ENCODE results near the gene PROS1.

Gene PROS1

DNA sequence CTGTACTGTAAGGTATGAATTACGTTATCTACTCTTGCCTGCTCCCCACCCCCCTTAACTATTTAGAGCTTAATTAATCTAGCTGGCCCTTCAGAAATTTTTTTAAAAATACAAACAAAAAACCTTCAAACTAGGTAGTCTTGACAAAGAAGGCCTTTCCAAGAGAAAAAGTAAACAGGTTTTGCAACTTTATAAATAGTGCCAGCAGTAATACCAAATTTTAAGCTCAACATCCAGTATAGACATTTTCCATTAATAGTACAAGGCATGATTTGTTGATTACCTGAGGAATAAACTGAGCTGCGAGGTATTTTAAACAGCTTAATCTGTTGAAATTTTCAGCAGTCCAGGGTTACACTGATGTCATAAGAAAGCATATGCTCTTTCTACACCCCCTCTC is 34.6 kb upstream of the PROS1 start:
- no peak overlapping the region for H3K4me3 ChIP-seq (ENCODE audit: insufficient read length, low read depth)
- no peaks in the 10 kb centered on the region for H3K4me1 ChIP-seq (ENCODE audit: insufficient read depth, insufficient read length)

DNA sequence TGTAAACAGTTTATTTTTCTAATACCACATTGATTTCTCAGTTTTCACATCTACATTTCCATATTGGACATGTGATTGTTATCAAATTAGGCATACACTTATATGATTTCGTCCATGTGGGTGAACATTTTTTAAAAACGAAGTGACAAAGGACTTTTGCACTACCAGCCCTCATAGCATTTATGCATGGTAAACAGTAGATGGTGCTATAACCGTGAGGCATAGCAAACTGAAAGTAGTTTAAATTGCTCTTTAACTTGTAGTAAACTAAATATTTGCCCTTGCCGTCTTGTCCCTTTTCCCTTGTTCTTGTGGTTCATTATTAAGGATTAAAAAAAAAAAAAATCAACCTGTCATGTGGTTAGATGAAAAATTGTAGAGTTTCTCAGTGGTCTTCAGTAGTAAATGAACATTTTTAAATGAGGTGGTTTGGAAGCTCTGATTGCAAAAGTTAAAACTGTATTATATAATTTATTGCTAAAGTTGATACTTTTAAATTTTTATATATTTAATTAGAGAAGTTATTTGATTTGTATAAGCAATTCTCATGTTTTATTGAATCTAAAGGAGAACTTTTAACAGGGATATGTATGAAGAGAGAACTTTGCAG is 30.7 kb upstream of the PROS1 start:
- no peak overlapping the region for H3K4me3 ChIP-seq (ENCODE audit: insufficient read length, low read depth)
- DNase-seq (ENCODE audit: low read depth, low spot score), result peak; percentile 5
- H3K9ac ChIP-seq (ENCODE audit: insufficient read length, low read depth), result no peak overlapping the region

More for the DNA sequence above, 34.6 kb upstream of the PROS1 start:
- no peaks in the 10 kb centered on the region for H3K9me3 ChIP-seq (ENCODE audit: insufficient read depth, low read length)
- H3K27me3 ChIP-seq (ENCODE audit: insufficient read depth, insufficient read length), result no peaks in the 10 kb centered on the region
- no peak overlapping the region for H3K9ac ChIP-seq (ENCODE audit: insufficient read length, low read depth)
- TF ChIP-seq SUZ12 (IDR thresholded peaks at IDR 0.05; ENCODE audit: extremely low read depth, insufficient read depth, insufficient read length) (no peak), YY1 (IDR thresholded peaks at IDR 0.05; ENCODE audit: insufficient read depth, insufficient read length) (no peak), ZNF274 (IDR thresholded peaks at IDR 0.05; ENCODE audit: low read depth, low read length) (no peak)
- DNase-seq (ENCODE audit: low read depth, low spot score), result no peak
- H3K36me3 ChIP-seq (ENCODE audit: insufficient read depth, insufficient read length, low read length), result peaks cover 6% of the 10 kb centered on the region

DNA sequence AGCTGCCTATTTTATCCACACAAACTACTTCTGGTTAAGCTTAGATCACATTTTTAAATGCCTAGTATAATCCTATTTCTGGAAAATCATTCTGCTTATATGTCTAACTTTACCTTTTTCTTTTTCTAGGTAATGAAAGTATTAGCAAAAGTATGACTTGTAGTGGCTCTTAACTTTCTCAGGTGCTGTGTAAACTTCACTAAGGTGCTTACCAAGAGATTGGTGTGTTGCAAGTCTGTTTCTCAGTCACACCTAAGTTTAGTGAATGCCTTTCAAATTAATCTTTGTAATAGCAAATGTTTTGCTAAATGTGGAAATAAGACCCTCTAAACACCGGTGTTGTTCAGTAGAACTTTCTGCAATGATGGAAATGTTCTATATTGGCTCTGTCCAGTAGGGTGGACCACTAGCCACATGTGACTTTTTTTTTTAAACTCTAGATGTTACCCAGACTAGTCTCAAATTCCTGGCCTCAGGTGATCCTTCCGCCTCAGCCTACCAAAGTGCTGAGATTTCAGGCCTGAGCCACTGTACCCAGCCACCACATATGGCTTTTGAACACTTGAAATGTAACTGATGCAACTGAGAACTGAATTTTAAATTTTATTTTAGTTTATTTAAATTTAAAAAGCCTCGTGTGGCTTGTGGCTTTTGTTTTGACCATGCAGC is 28.3 kb upstream of the PROS1 start:
- no peak for DNase-seq (ENCODE audit: low read depth, low spot score)
- Histone ChIP-seq H3K9ac (ENCODE audit: insufficient read length, low read depth) (no peak overlapping the region), H3K36me3 (ENCODE audit: insufficient read depth, insufficient read length, low read length) (peaks cover 7% of the 10 kb centered on the region), H3K27me3 (ENCODE audit: insufficient read depth, insufficient read length) (no peaks in the 10 kb centered on the region), H3K4me3 (ENCODE audit: insufficient read length, low read depth) (no peak overlapping the region), H3K4me1 (ENCODE audit: insufficient read depth, insufficient read length) (no peaks in the 10 kb centered on the region), H3K9me3 (ENCODE audit: insufficient read depth, low read length) (no peaks in the 10 kb centered on the region)
- no peak for TF ChIP-seq YY1 (IDR thresholded peaks at IDR 0.05; ENCODE audit: insufficient read depth, insufficient read length)
- TF ChIP-seq SUZ12 (IDR thresholded peaks at IDR 0.05; ENCODE audit: extremely low read depth, insufficient read depth, insufficient read length), result no peak
- no peak for TF ChIP-seq ZNF274 (IDR thresholded peaks at IDR 0.05; ENCODE audit: low read depth, low read length)

More for the DNA sequence above, 30.7 kb upstream of the PROS1 start:
- H3K27me3 ChIP-seq (ENCODE audit: insufficient read depth, insufficient read length), result no peaks in the 10 kb centered on the region
- H3K36me3 ChIP-seq (ENCODE audit: insufficient read depth, insufficient read length, low read length), result peaks cover 10% of the 10 kb centered on the region
- H3K9me3 ChIP-seq (ENCODE audit: insufficient read depth, low read length), result no peaks in the 10 kb centered on the region
- no peaks in the 10 kb centered on the region for H3K4me1 ChIP-seq (ENCODE audit: insufficient read depth, insufficient read length)
- TF ChIP-seq ZNF274 (IDR thresholded peaks at IDR 0.05; ENCODE audit: low read depth, low read length), result no peak
- TF ChIP-seq SUZ12 (IDR thresholded peaks at IDR 0.05; ENCODE audit: extremely low read depth, insufficient read depth, insufficient read length), result no peak
- no peak for TF ChIP-seq YY1 (IDR thresholded peaks at IDR 0.05; ENCODE audit: insufficient read depth, insufficient read length)

DNA sequence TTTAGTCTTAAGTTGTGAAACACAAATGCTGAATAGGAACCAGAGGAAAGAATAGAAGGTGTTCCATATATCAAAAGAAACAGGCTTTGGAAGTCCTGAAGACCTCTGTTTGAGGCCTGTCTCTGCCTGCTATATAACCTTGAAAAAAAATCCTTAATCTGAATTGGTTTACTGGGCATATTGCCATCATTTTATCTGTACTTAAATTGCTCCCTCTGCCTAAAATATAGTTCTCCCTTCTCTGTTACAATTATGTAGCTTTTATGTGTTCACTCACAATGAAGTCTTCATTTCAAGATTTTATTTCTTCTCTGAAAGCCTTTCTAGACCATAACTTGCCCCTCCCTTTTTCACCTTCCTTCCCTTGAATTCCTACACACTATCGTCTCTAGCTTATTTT is 27.5 kb upstream of the PROS1 start:
- TF ChIP-seq YY1 (IDR thresholded peaks at IDR 0.05; ENCODE audit: insufficient read depth, insufficient read length), result no peak
- no peak for TF ChIP-seq SUZ12 (IDR thresholded peaks at IDR 0.05; ENCODE audit: extremely low read depth, insufficient read depth, insufficient read length)
- TF ChIP-seq ZNF274 (IDR thresholded peaks at IDR 0.05; ENCODE audit: low read depth, low read length), result no peak
- Histone ChIP-seq H3K36me3 (ENCODE audit: insufficient read depth, insufficient read length, low read length) (peaks cover 12% of the 10 kb centered on the region), H3K27me3 (ENCODE audit: insufficient read depth, insufficient read length) (no peaks in the 10 kb centered on the region), H3K9ac (ENCODE audit: insufficient read length, low read depth) (no peak overlapping the region), H3K4me3 (ENCODE audit: insufficient read length, low read depth) (no peak overlapping the region), H3K4me1 (ENCODE audit: insufficient read depth, insufficient read length) (no peaks in the 10 kb centered on the region), H3K9me3 (ENCODE audit: insufficient read depth, low read length) (no peaks in the 10 kb centered on the region)
- no peak for DNase-seq (ENCODE audit: low read depth, low spot score)

DNA sequence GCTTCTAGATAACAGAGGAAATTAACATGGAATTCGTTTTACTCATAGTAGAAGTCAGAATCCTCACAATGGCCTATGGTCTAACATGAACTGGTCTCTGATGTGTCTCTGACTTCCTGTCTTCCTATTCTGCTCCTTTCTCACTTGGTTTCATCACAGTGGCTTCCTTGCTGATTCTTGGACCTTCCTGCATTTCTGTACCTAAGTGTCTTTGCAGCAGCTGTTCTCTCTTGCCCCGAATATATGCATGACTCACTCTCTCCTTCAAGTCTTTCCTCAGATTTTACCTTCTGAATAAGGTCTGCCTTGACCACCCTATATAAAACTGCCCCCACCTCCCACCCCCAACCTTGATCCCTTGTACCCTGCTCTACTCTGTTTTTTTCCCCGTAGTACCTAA is 20.4 kb upstream of the PROS1 start:
- Histone ChIP-seq H3K9ac (ENCODE audit: insufficient read length, low read depth) (no peak overlapping the region), H3K36me3 (ENCODE audit: insufficient read depth, insufficient read length, low read length) (peaks cover 11% of the 10 kb centered on the region), H3K4me1 (ENCODE audit: insufficient read depth, insufficient read length) (no peaks in the 10 kb centered on the region), H3K27me3 (ENCODE audit: insufficient read depth, insufficient read length) (no peaks in the 10 kb centered on the region), H3K9me3 (ENCODE audit: insufficient read depth, low read length) (no peaks in the 10 kb centered on the region), H3K4me3 (ENCODE audit: insufficient read length, low read depth) (no peak overlapping the region)
- TF ChIP-seq SUZ12 (IDR thresholded peaks at IDR 0.05; ENCODE audit: extremely low read depth, insufficient read depth, insufficient read length) (no peak), ZNF274 (IDR thresholded peaks at IDR 0.05; ENCODE audit: low read depth, low read length) (no peak), YY1 (IDR thresholded peaks at IDR 0.05; ENCODE audit: insufficient read depth, insufficient read length) (no peak)
- DNase-seq (ENCODE audit: low read depth, low spot score), result no peak

DNA sequence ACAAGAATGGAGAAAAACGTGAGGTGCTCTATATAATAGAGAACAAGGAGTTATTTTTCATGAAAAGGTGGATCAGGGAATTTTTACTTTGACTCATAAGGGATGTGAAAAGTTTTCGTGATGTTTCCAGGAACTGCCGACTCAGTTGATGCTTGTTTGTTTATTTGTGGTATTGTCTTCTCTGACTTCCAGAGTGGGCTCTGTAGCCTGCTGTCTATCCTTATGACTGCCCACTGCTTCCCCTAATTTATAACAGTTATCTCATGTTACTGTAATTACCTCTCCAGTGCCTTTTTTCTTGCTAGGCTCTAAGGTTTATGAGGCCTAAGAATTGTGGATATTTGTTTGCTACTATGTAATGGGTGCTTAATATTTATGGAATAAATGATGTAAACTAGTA is 18.5 kb upstream of the PROS1 start:
- Histone ChIP-seq H3K4me3 (ENCODE audit: insufficient read length, low read depth) (no peak overlapping the region), H3K9me3 (ENCODE audit: insufficient read depth, low read length) (no peaks in the 10 kb centered on the region), H3K4me1 (ENCODE audit: insufficient read depth, insufficient read length) (no peaks in the 10 kb centered on the region), H3K27me3 (ENCODE audit: insufficient read depth, insufficient read length) (no peaks in the 10 kb centered on the region), H3K9ac (ENCODE audit: insufficient read length, low read depth) (no peak overlapping the region), H3K36me3 (ENCODE audit: insufficient read depth, insufficient read length, low read length) (peaks cover 11% of the 10 kb centered on the region)
- TF ChIP-seq ZNF274 (IDR thresholded peaks at IDR 0.05; ENCODE audit: low read depth, low read length), result no peak
- no peak for TF ChIP-seq YY1 (IDR thresholded peaks at IDR 0.05; ENCODE audit: insufficient read depth, insufficient read length)
- no peak for TF ChIP-seq SUZ12 (IDR thresholded peaks at IDR 0.05; ENCODE audit: extremely low read depth, insufficient read depth, insufficient read length)
- no peak for DNase-seq (ENCODE audit: low read depth, low spot score)

DNA sequence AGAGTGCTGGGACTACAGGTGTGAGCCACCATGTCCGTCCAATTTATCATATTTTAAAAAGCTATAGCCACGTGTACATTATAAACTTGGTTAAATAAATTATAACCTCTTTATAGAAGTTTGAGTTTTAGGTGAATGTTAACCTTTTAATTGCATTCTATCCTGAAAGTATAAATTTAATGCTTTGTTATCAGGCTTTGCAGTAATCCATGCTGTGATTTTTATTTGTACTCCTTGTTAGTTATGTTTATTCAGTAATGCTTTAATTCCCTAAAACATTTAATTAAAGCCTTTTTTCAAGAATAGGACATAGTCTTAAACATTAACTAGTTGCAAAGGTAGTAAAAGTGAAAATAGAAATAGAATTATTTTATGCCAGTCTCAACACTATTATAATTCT is 17.9 kb upstream of the PROS1 start:
- no peak for DNase-seq (ENCODE audit: low read depth, low spot score)
- no peaks in the 10 kb centered on the region for H3K4me1 ChIP-seq (ENCODE audit: insufficient read depth, insufficient read length)
- peaks cover 6% of the 10 kb centered on the region for H3K36me3 ChIP-seq (ENCODE audit: insufficient read depth, insufficient read length, low read length)
- no peaks in the 10 kb centered on the region for H3K9me3 ChIP-seq (ENCODE audit: insufficient read depth, low read length)
- no peak overlapping the region for H3K4me3 ChIP-seq (ENCODE audit: insufficient read length, low read depth)
- no peaks in the 10 kb centered on the region for H3K27me3 ChIP-seq (ENCODE audit: insufficient read depth, insufficient read length)
- TF ChIP-seq ZNF274 (IDR thresholded peaks at IDR 0.05; ENCODE audit: low read depth, low read length), result no peak
- no peak for TF ChIP-seq SUZ12 (IDR thresholded peaks at IDR 0.05; ENCODE audit: extremely low read depth, insufficient read depth, insufficient read length)
- H3K9ac ChIP-seq (ENCODE audit: insufficient read length, low read depth), result no peak overlapping the region

Data from NT2/D1 (cell line).